Hepatocyte (in vitro differentiated cells): ENCODE measurements around the gene CEACAM19. TPM values are rescaled to one million over a fixed set of nuclear protein-coding genes. Genes with fewer than 3 reads are reported as not detected.
A peak's percentile ranks its signal among the peaks of the same experiment; 100 is the strongest.

Experiments
- DNase-seq: peaks from one replicate; pipeline ENCODE4 v3.0.0-alpha.2; 2016; ENCODE audit warnings: low spot score
- H2AFZ ChIP-seq: fragments of 200-600 bp; sonication (generic); 2 replicates; pipeline ENCODE4 v1.6.0; 2016; ENCODE audit warnings: antibody characterized with exemption, mild to moderate bottlenecking
- H3K27ac ChIP-seq: fragments of 200-600 bp; sonication (generic); 2 replicates; pipeline ENCODE4 v1.5.1; 2016; ENCODE audit warnings: mild to moderate bottlenecking
- H3K27me3 ChIP-seq: fragments of 200-600 bp; sonication (generic); 2 replicates; pipeline ENCODE4 v1.6.1; 2016
- H3K36me3 ChIP-seq: fragments of 200-600 bp; sonication (generic); replicated peaks from 2 replicates; pipeline ENCODE4 v1.5.1; 2016; ENCODE audit warnings: low read depth; ENCODE audit not compliant: insufficient read depth
- H3K4me1 ChIP-seq: fragments of 200-600 bp; sonication (generic); 2 replicates; pipeline ENCODE4 v1.5.1; 2016; ENCODE audit warnings: mild to moderate bottlenecking, moderate library complexity; ENCODE audit not compliant: insufficient read depth
- H3K4me2 ChIP-seq: fragments of 200-600 bp; sonication (generic); 2 replicates; pipeline ENCODE4 v1.6.0; 2016
- H3K4me3 ChIP-seq: fragments of 200-600 bp; sonication (generic); 2 replicates; pipeline ENCODE4 v1.5.1; 2016; ENCODE audit warnings: mild to moderate bottlenecking
- H3K79me2 ChIP-seq: fragments of 200-600 bp; sonication (generic); 2 replicates; pipeline ENCODE4 v1.6.0; 2017; ENCODE audit warnings: mild to moderate bottlenecking
- H3K9me2 ChIP-seq: fragments of 200-600 bp; sonication (generic); replicated peaks from 2 replicates; pipeline ENCODE4 v1.6.0; 2017; ENCODE audit warnings: mild to moderate bottlenecking; ENCODE audit not compliant: insufficient read depth
- H3K9me3 ChIP-seq: fragments of 200-600 bp; sonication (generic); 2 replicates; pipeline ENCODE4 v1.5.1; 2016; ENCODE audit warnings: low read depth, mild to moderate bottlenecking
- H4K20me1 ChIP-seq: fragments of 200-600 bp; sonication (generic); 2 replicates; pipeline ENCODE4 v1.6.0; 2016; ENCODE audit warnings: mild to moderate bottlenecking; ENCODE audit not compliant: insufficient read depth, poor library complexity, severe bottlenecking
- CTCF ChIP-seq: fragments of 200-600 bp; sonication (generic); IDR thresholded peaks from 2 replicates; pipeline ENCODE4 v1.5.1; 2016; ENCODE audit warnings: antibody characterized with exemption, mild to moderate bottlenecking; ENCODE audit not compliant: poor library complexity
- EZH2 ChIP-seq: fragments of 200-600 bp; sonication (generic); IDR thresholded peaks from 2 replicates; pipeline ENCODE4 v1.6.1; 2016; ENCODE audit warnings: antibody characterized with exemption, mild to moderate bottlenecking, borderline replicate concordance
- EZH2phosphoT487 ChIP-seq: fragments of 200-600 bp; sonication (generic); IDR thresholded peaks from one replicate; pipeline ENCODE4 v1.6.1; 2018; ENCODE audit warnings: antibody characterized with exemption, mild to moderate bottlenecking, low read depth, moderate library complexity; ENCODE audit not compliant: unreplicated experiment, severe bottlenecking
- WGBS: methylation state at CpG from one replicate; pipeline ENCODE4 v1.1.6; 2016; ENCODE audit warnings: low lambda C conversion rate; ENCODE audit errors: missing lambda C conversion rate; 5-methylcytosine and 5-hydroxymethylcytosine counted together
- polyA plus RNA-seq: library from polyadenylated mRNA; unstranded; fragments of >200 nt; fragmentation: Nextera tagmentation; extraction: Ambion mirVana; gene quantifications from 2 replicates; pipeline ENCODE4 v1.2.1, GENCODE V29; 2016
- total RNA-seq: library from RNA; depleted of rRNA; stranded (reverse); fragments of >200 nt; gene quantifications from 2 replicates; pipeline ENCODE4 v1.2.3, GENCODE V29; 2014

Gene CEACAM19, protein sequence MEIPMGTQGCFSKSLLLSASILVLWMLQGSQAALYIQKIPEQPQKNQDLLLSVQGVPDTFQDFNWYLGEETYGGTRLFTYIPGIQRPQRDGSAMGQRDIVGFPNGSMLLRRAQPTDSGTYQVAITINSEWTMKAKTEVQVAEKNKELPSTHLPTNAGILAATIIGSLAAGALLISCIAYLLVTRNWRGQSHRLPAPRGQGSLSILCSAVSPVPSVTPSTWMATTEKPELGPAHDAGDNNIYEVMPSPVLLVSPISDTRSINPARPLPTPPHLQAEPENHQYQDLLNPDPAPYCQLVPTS
- 2.8 and 5.1 TPM in 2 replicates for total RNA-seq
- polyA plus RNA-seq, result 4.9 and 5.6 TPM in 2 replicates

- no peak for DNase-seq
- no peaks in the 10 kb centered on the region for H4K20me1 ChIP-seq
- H3K9me3 ChIP-seq, result no peaks in the 10 kb centered on the region
- no peaks in the 10 kb centered on the region for H3K79me2 ChIP-seq
- no peaks in the 10 kb centered on the region for H3K9me2 ChIP-seq
- H2AFZ ChIP-seq, result no peak within 1 kb of the TSS
- no peaks in the 10 kb centered on the region for H3K4me1 ChIP-seq
- H3K27ac ChIP-seq, result no peak within 1 kb of the TSS
- H3K4me3 ChIP-seq, result no peak within 1 kb of the TSS
- TF ChIP-seq CTCF, result no peak
- no peak for TF ChIP-seq EZH2
- TF ChIP-seq EZH2phosphoT487, result no peak
- H3K27me3 ChIP-seq, result no peaks in the 10 kb centered on the region
- H3K4me2 ChIP-seq, result no peak within 1 kb of the TSS
- no peaks in the 10 kb centered on the region for H3K36me3 ChIP-seq
- 83% methylated on average over 2 of the region's 2 CpGs for WGBS
Measured at GRCh38 chr19:44671400-44671799, at the start of gene CEACAM19. Gene CEACAM19, plus strand, starts transcription at chr19:44671482. Its CDS starts 450 bp downstream, at chr19:44671932.

DNA sequence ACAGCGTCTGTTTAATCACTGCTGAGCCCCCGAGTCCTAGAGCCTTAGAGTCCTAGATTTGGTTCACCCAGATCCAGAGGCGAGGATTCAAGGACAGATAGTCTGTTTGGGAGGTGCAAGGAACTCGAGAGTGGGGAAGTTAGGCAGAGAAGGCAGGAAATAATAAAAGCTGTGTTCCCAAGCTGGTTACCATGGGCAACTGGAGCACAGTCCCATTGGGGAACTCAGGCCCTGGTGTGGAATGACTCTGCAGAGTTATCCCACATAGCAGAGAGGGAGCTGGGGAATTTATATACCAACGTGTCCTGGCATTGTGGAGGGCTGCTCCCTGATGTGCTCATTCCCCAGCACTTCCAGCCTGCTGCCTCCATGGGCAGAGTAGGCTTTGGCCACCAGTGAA lies 48.2 kb upstream of the CEACAM19 start:
- DNase-seq, result peak; percentile 30
- H3K4me1 ChIP-seq, result peaks cover 6% of the 10 kb centered on the region
- H3K4me2 ChIP-seq, result no peak overlapping the region
- 75% methylated on average over 5 of the region's 5 CpGs for WGBS
- H3K9me2 ChIP-seq, result no peaks in the 10 kb centered on the region
- no peaks in the 10 kb centered on the region for H3K36me3 ChIP-seq
- H3K27me3 ChIP-seq, result no peaks in the 10 kb centered on the region
- H4K20me1 ChIP-seq, result no peaks in the 10 kb centered on the region
- H3K4me3 ChIP-seq, result no peak overlapping the region
- no peaks in the 10 kb centered on the region for H3K79me2 ChIP-seq
- H2AFZ ChIP-seq, result no peak overlapping the region
- H3K27ac ChIP-seq, result no peak overlapping the region
- H3K9me3 ChIP-seq, result no peaks in the 10 kb centered on the region
- TF ChIP-seq EZH2phosphoT487 (no peak), EZH2 (no peak), CTCF (no peak)

DNA sequence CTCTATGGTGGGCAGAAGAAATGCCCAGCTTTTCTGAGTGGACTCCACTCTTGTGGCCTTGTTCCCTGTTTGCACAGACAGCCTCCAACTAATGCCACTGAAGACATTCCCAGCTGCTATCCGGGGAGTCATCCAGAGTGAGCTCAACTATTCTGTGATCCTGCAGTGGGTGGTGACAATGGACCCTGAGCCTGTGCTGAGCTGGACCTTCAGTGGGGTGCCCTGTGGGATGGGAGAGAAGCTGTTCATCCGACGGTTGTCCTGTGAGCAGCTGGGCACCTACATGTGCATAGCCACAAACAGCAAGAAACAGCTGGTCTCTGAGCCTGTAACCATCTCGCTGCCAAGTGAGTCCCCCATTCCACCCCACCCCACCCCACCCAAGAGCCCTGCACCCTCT lies 47.7 kb upstream of the CEACAM19 start:
- no peak for TF ChIP-seq EZH2phosphoT487
- TF ChIP-seq CTCF, result no peak
- TF ChIP-seq EZH2, result no peak
- no peak overlapping the region for H3K27ac ChIP-seq
- no peaks in the 10 kb centered on the region for H3K9me2 ChIP-seq

More for the DNA sequence above, 47.7 kb upstream of the CEACAM19 start:
- H3K4me3 ChIP-seq, result no peak overlapping the region
- H3K36me3 ChIP-seq, result no peaks in the 10 kb centered on the region
- WGBS, result 94% methylated on average over 3 of the region's 4 CpGs
- no peak for DNase-seq
- H3K9me3 ChIP-seq, result no peaks in the 10 kb centered on the region
- H3K4me2 ChIP-seq, result no peak overlapping the region
- H3K4me1 ChIP-seq, result peaks cover 6% of the 10 kb centered on the region
- H3K27me3 ChIP-seq, result no peaks in the 10 kb centered on the region
- H2AFZ ChIP-seq, result no peak overlapping the region
- H3K79me2 ChIP-seq, result no peaks in the 10 kb centered on the region
- no peaks in the 10 kb centered on the region for H4K20me1 ChIP-seq
